HepG2 (cell line): ENCODE results near the gene FTL. TPM values are rescaled to one million over a fixed set of nuclear protein-coding genes. Genes with fewer than 3 reads are reported as not detected.

ENCODE experiments used
- CENPX ChIP-seq: sonication (generic); formaldehyde crosslinking; IDR thresholded peaks from 2 replicates; pipeline ENCODE4 v1.9.0; 2021; ENCODE audit warnings: mild to moderate bottlenecking, missing genetic modification reagents, moderate library complexity
- ERF ChIP-seq: IDR thresholded peaks from 2 replicates; pipeline ENCODE4 v1.6.1; 2018; ENCODE audit warnings: missing biosample characterization, missing genetic modification reagents
- FLYWCH1 ChIP-seq: sonication (generic); formaldehyde crosslinking; IDR thresholded peaks from 2 replicates; pipeline ENCODE4 v1.8.1; 2023; ENCODE audit warnings: mild to moderate bottlenecking, missing genetic modification reagents
- GLI4 ChIP-seq: sonication (generic); formaldehyde crosslinking; IDR thresholded peaks from 2 replicates; pipeline ENCODE4 v1.5.1; 2020; ENCODE audit warnings: missing genetic modification reagents, mild to moderate bottlenecking, moderate library complexity, borderline replicate concordance
- JARID2 ChIP-seq: sonication (generic); formaldehyde crosslinking; IDR thresholded peaks from 2 replicates; pipeline ENCODE4 v1.8.1; 2023; ENCODE audit warnings: missing genetic modification reagents, inconsistent platforms; ENCODE audit not compliant: insufficient replicate concordance
- NAIF1 ChIP-seq: sonication (generic); formaldehyde crosslinking; IDR thresholded peaks from 2 replicates; pipeline ENCODE4 v1.5.0; 2020; ENCODE audit warnings: mild to moderate bottlenecking, missing genetic modification reagents, borderline replicate concordance
- NBN ChIP-seq: fragments of 450-650 bp; conservative IDR thresholded peaks from 2 replicates; pipeline ENCODE4 v1.6.1; 2017
- NR2F1 ChIP-seq, 2 experiments: fragments of 450-650 bp in 1 of 2; formaldehyde crosslinking in 1 of 2; IDR thresholded peaks; 2 replicates each; pipeline versions ENCODE4 v1.5.0 to v1.6.1; 2016 to 2020; ENCODE audit warnings: mild to moderate bottlenecking in 1 of 2, missing compliant biosample characterization in 1 of 2, missing genetic modification reagents in 1 of 2, moderate library complexity in 1 of 2
- NR3C1 ChIP-seq: sonication (generic); formaldehyde crosslinking; IDR thresholded peaks from 2 replicates; pipeline ENCODE4 v1.4.0; 2020; ENCODE audit warnings: missing genetic modification reagents
- REPIN1 ChIP-seq: sonication (generic); formaldehyde crosslinking; IDR thresholded peaks from 2 replicates; pipeline ENCODE4 v1.8.0; 2022; ENCODE audit warnings: missing genetic modification reagents, low read depth, mild to moderate bottlenecking, borderline replicate concordance
- SIN3B ChIP-seq: fragments of 150-350 bp; IDR thresholded peaks from 2 replicates; pipeline ENCODE4 v1.6.1; 2014; ENCODE audit warnings: low read length
- ZFP62 ChIP-seq: sonication (generic); formaldehyde crosslinking; IDR thresholded peaks from 2 replicates; pipeline ENCODE4 v1.4.0; 2020; ENCODE audit warnings: missing genetic modification reagents
- ZNF441 ChIP-seq: sonication (generic); formaldehyde crosslinking; IDR thresholded peaks from 2 replicates; pipeline ENCODE4 v1.7.0; 2021; ENCODE audit warnings: missing genetic modification reagents, borderline replicate concordance
- ZNF780A ChIP-seq: sonication (generic); formaldehyde crosslinking; IDR thresholded peaks from 2 replicates; pipeline ENCODE4 v1.8.0; 2022; ENCODE audit warnings: mild to moderate bottlenecking, missing genetic modification reagents, moderate library complexity
- polyA plus RNA-seq, 8 experiments: library from polyadenylated mRNA; depleted of rRNA in 3 of 8; stranded (reverse) in 7 of 8; unstranded in 1 of 8; fragments of >200 nt; fragmentation: Illumina TruSeq in 4 of 8; extraction: Trizol in 4 of 8; gene quantifications; 2 replicates each; pipeline versions ENCODE4 v1.2.1 to v1.2.3, GENCODE V29; 2011 to 2016; ENCODE audit warnings: low read depth in 4 of 8, missing spikeins in 1 of 8, mixed read lengths in 1 of 8; ENCODE audit not compliant: insufficient read depth in 1 of 8
- total RNA-seq, 5 experiments: library from RNA; depleted of rRNA; stranded (reverse); fragments of >200 nt; fragmentation: Illumina TruSeq; extraction: Trizol; gene quantifications; 2 replicates each; pipeline ENCODE4 v1.2.3, GENCODE V29; 2016; ENCODE audit warnings: low read depth in 1 of 5
- TF ChIP-seq, protein P1 (sequence below): sonication (generic); formaldehyde crosslinking; IDR thresholded peaks from 2 replicates; pipeline ENCODE4 v1.4.0; 2020; ENCODE audit warnings: missing genetic modification reagents
- TF ChIP-seq, protein P2 (sequence below): sonication (generic); formaldehyde crosslinking; IDR thresholded peaks from 2 replicates; pipeline ENCODE4 v1.5.0; 2020; ENCODE audit warnings: missing genetic modification reagents
- TF ChIP-seq, protein P3 (sequence below): sonication (generic); formaldehyde crosslinking; IDR thresholded peaks from 2 replicates; pipeline ENCODE4 v1.8.0; 2023; ENCODE audit warnings: mild to moderate bottlenecking, missing genetic modification reagents
- TF ChIP-seq, protein P4 (sequence below): sonication (generic); formaldehyde crosslinking; conservative IDR thresholded peaks from 2 replicates; pipeline ENCODE4 v1.4.0; 2020; ENCODE audit warnings: missing genetic modification reagents
- TF ChIP-seq, protein P5 (sequence below): sonication (generic); formaldehyde crosslinking; IDR thresholded peaks from 2 replicates; pipeline ENCODE4 v1.4.0; 2020; ENCODE audit warnings: mild to moderate bottlenecking, missing genetic modification reagents
- TF ChIP-seq, protein P6 (sequence below): IDR thresholded peaks from 2 replicates; pipeline ENCODE4 v1.6.1; 2018; ENCODE audit warnings: missing genetic modification reagents, mild to moderate bottlenecking, missing compliant biosample characterization

Gene FTL
- total and polyA plus RNA-seq, 2 of the 13 experiments (the other 11 are each of a cell fraction or from before 2014, with no cell fraction given): 2,721 to 8,800 TPM

DNA sequence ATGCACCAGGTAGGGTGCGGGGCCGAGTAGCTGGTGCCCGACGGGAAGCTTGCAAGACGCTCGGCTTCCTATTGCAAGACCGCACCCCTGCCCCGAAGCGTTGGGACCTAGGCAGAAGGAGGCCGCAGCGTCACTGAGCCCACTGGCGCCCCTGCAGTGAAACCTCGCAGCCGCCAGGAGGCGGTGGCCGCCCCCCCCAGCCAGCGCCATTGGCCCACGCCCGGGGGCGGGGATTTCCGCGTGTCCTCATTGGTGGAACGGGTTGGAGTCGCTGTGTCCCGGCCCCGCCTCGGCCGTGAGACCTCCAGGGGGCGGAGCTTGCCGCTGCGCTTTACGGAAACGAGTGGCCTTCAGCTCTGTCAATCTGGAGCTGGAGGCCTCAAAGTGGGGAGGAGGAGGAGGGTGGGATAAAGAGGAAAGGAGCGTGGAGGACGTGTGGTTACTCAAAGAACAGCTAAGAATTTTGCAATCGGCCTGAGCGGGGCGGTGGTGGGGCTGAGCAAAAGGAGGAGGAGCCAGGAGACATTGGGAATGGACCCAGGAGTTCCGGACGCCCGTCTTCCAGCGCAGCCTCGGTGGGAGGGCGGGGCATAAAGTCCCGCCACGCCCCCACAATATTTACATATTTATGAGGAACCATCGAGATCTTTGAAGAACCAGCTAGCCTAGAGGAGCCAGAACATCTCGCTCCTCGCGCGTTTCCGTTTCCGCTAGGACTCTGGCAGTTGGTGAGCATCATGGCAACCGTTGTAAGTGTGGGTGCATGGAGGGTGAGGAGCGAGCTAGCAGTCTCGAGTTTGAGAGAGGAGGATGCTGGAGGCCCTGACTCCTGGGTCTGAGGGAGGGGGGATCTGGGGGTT is 28.3 kb downstream of the FTL start, which contains the start of the genes GYS1 and RUVBL2 (continued):
- TF ChIP-seq GLI4 (no peak; the same call in 1 of the 2 replicates), NBN (no peak), CENPX (CRISPR knock-in tag) (no peak), NR3C1 (CRISPR knock-in tag) (no peak), NAIF1 (CRISPR knock-in tag) (no peak), SIN3B (no peak; the same call in 1 of the 2 replicates), ZNF441 (CRISPR knock-in tag) (peak; percentile 15; the same call in 1 of the 2 replicates), ERF (CRISPR knock-in tag) (peak; percentile 72; the same call in 1 of the 2 replicates), JARID2 (CRISPR knock-in tag) (no peak), ZFP62 (CRISPR knock-in tag) (no peak), ZNF780A (no peak), NR2F1 (CRISPR knock-in tag; IDR thresholded peaks at IDR 0.05) (no peak), REPIN1 (CRISPR knock-in tag) (no peak), FLYWCH1 (CRISPR knock-in tag) (no peak)
- TF ChIP-seq, protein P1, sequence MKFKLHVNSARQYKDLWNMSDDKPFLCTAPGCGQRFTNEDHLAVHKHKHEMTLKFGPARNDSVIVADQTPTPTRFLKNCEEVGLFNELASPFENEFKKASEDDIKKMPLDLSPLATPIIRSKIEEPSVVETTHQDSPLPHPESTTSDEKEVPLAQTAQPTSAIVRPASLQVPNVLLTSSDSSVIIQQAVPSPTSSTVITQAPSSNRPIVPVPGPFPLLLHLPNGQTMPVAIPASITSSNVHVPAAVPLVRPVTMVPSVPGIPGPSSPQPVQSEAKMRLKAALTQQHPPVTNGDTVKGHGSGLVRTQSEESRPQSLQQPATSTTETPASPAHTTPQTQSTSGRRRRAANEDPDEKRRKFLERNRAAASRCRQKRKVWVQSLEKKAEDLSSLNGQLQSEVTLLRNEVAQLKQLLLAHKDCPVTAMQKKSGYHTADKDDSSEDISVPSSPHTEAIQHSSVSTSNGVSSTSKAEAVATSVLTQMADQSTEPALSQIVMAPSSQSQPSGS (CRISPR knock-in tag): peak; percentile 55; the same call in 1 of the 2 replicates
- TF ChIP-seq, protein P2, sequence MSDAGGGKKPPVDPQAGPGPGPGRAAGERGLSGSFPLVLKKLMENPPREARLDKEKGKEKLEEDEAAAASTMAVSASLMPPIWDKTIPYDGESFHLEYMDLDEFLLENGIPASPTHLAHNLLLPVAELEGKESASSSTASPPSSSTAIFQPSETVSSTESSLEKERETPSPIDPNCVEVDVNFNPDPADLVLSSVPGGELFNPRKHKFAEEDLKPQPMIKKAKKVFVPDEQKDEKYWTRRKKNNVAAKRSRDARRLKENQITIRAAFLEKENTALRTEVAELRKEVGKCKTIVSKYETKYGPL (CRISPR knock-in tag): no peak
- TF ChIP-seq, protein P3, sequence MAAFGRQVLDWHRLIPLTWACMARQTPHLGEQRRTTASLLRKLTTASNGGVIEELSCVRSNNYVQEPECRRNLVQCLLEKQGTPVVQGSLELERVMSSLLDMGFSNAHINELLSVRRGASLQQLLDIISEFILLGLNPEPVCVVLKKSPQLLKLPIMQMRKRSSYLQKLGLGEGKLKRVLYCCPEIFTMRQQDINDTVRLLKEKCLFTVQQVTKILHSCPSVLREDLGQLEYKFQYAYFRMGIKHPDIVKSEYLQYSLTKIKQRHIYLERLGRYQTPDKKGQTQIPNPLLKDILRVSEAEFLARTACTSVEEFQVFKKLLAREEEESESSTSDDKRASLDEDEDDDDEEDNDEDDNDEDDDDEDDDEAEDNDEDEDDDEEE (CRISPR knock-in tag): peak; percentile 42; the same call in 1 of the 2 replicates
- TF ChIP-seq, protein P4, sequence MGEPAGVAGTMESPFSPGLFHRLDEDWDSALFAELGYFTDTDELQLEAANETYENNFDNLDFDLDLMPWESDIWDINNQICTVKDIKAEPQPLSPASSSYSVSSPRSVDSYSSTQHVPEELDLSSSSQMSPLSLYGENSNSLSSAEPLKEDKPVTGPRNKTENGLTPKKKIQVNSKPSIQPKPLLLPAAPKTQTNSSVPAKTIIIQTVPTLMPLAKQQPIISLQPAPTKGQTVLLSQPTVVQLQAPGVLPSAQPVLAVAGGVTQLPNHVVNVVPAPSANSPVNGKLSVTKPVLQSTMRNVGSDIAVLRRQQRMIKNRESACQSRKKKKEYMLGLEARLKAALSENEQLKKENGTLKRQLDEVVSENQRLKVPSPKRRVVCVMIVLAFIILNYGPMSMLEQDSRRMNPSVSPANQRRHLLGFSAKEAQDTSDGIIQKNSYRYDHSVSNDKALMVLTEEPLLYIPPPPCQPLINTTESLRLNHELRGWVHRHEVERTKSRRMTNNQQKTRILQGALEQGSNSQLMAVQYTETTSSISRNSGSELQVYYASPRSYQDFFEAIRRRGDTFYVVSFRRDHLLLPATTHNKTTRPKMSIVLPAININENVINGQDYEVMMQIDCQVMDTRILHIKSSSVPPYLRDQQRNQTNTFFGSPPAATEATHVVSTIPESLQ (CRISPR knock-in tag): no peak
- TF ChIP-seq, protein P5, sequence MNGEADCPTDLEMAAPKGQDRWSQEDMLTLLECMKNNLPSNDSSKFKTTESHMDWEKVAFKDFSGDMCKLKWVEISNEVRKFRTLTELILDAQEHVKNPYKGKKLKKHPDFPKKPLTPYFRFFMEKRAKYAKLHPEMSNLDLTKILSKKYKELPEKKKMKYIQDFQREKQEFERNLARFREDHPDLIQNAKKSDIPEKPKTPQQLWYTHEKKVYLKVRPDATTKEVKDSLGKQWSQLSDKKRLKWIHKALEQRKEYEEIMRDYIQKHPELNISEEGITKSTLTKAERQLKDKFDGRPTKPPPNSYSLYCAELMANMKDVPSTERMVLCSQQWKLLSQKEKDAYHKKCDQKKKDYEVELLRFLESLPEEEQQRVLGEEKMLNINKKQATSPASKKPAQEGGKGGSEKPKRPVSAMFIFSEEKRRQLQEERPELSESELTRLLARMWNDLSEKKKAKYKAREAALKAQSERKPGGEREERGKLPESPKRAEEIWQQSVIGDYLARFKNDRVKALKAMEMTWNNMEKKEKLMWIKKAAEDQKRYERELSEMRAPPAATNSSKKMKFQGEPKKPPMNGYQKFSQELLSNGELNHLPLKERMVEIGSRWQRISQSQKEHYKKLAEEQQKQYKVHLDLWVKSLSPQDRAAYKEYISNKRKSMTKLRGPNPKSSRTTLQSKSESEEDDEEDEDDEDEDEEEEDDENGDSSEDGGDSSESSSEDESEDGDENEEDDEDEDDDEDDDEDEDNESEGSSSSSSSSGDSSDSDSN (CRISPR knock-in tag): peak; percentile 65
- TF ChIP-seq, protein P6, sequence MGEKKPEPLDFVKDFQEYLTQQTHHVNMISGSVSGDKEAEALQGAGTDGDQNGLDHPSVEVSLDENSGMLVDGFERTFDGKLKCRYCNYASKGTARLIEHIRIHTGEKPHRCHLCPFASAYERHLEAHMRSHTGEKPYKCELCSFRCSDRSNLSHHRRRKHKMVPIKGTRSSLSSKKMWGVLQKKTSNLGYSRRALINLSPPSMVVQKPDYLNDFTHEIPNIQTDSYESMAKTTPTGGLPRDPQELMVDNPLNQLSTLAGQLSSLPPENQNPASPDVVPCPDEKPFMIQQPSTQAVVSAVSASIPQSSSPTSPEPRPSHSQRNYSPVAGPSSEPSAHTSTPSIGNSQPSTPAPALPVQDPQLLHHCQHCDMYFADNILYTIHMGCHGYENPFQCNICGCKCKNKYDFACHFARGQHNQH (CRISPR knock-in tag): peak; percentile 76; the same call in 1 of the 2 replicates
